ENCODE data around the gene LSAMP. TPM values are rescaled to one million over a fixed set of nuclear protein-coding genes. Genes with fewer than 3 reads are reported as not detected.

The LSAMP gene
- total RNA-seq, 1 experiment from 2014 or later = not detected

GRCh38 chr3:116039651-116039985 lies 405.7 kb downstream of the LSAMP start:
- Histone ChIP-seq H3K27me3 (replicated peaks; ENCODE audit: control insufficient read depth, insufficient read depth, low read length) (no peaks in the 10 kb centered on the region), H3K4me3 (ENCODE audit: low read depth, low read length) (no peak overlapping the region), H3K36me3 (ENCODE audit: control insufficient read depth, insufficient read depth, low read length) (no peaks in the 10 kb centered on the region), H3K9me3 (no peaks in the 10 kb centered on the region), H3K4me1 (no peaks in the 10 kb centered on the region)
- Mint-ChIP-seq H3K9me3 (ENCODE audit: unreplicated experiment) (no peaks in the 10 kb centered on the region), H3K36me3 (ENCODE audit: insufficient read depth, unreplicated experiment) (no peaks in the 10 kb centered on the region), H3K4me3 (ENCODE audit: unreplicated experiment) (no peak overlapping the region), H3K4me1 (ENCODE audit: low read depth, unreplicated experiment) (no peaks in the 10 kb centered on the region), H3K27me3 (ENCODE audit: insufficient read depth, unreplicated experiment) (no peaks in the 10 kb centered on the region), H3K27ac (ENCODE audit: unreplicated experiment) (no peak overlapping the region)
- no peak for DNase-seq
- no TSS peak for BruUV-seq (replicated peaks)
- intact Hi-C loops (cut with micrococcal nuclease; ENCODE audit: unreplicated experiment) = no loop called here
- ChIA-PET CTCF (no interaction called here), POLR2A (no interaction called here)
- TF ChIP-seq CTCF (IDR thresholded peaks at IDR 0.05; ENCODE audit: insufficient read depth in 1 of 2, low read depth in 1 of 2, low read length in 1 of 2, severe bottlenecking in 1 of 2, unreplicated experiment in 1 of 2) = no peak

GRCh38 chr3:116038968-116039650 lies 406.2 kb downstream of the LSAMP start:
- Mint-ChIP-seq H3K4me3 (ENCODE audit: unreplicated experiment) (no peak overlapping the region), H3K27me3 (ENCODE audit: insufficient read depth, unreplicated experiment) (no peaks in the 10 kb centered on the region), H3K36me3 (ENCODE audit: insufficient read depth, unreplicated experiment) (no peaks in the 10 kb centered on the region), H3K4me1 (ENCODE audit: low read depth, unreplicated experiment) (no peaks in the 10 kb centered on the region), H3K9me3 (ENCODE audit: unreplicated experiment) (no peaks in the 10 kb centered on the region), H3K27ac (ENCODE audit: unreplicated experiment) (no peak overlapping the region)
- no TSS peak for BruUV-seq (replicated peaks)
- no peak overlapping the region for H3K4me3 ChIP-seq (ENCODE audit: low read depth, low read length)
- ChIA-PET POLR2A (no interaction called here), CTCF (no interaction called here)
- intact Hi-C loops (cut with micrococcal nuclease; ENCODE audit: unreplicated experiment) = no loop called here
- no peaks in the 10 kb centered on the region for H3K27me3 ChIP-seq (replicated peaks; ENCODE audit: control insufficient read depth, insufficient read depth, low read length)
- no peaks in the 10 kb centered on the region for H3K9me3 ChIP-seq
- H3K36me3 ChIP-seq (ENCODE audit: control insufficient read depth, insufficient read depth, low read length) = no peaks in the 10 kb centered on the region
- H3K4me1 ChIP-seq = no peaks in the 10 kb centered on the region
- TF ChIP-seq CTCF (IDR thresholded peaks at IDR 0.05; ENCODE audit: insufficient read depth in 1 of 2, low read depth in 1 of 2, low read length in 1 of 2, severe bottlenecking in 1 of 2, unreplicated experiment in 1 of 2) = no peak
- DNase-seq = no peak

GRCh38 chr3:116037954-116038911 lies 407.1 kb downstream of the LSAMP start:
- H3K4me1 Mint-ChIP-seq (ENCODE audit: low read depth, unreplicated experiment) = no peaks in the 10 kb centered on the region
- POLR2A ChIA-PET = no interaction called here
- CTCF ChIA-PET = no interaction called here

More at GRCh38 chr3:116037954-116038911, 407.1 kb downstream of the LSAMP start:
- intact Hi-C loops (cut with micrococcal nuclease; ENCODE audit: unreplicated experiment) = no loop called here
- Mint-ChIP-seq H3K27ac (ENCODE audit: unreplicated experiment) (no peak overlapping the region), H3K9me3 (ENCODE audit: unreplicated experiment) (no peaks in the 10 kb centered on the region), H3K27me3 (ENCODE audit: insufficient read depth, unreplicated experiment) (no peaks in the 10 kb centered on the region), H3K36me3 (ENCODE audit: insufficient read depth, unreplicated experiment) (no peaks in the 10 kb centered on the region), H3K4me3 (ENCODE audit: unreplicated experiment) (no peak overlapping the region)
- no peaks in the 10 kb centered on the region for H3K27me3 ChIP-seq (replicated peaks; ENCODE audit: control insufficient read depth, insufficient read depth, low read length)
- no peak for DNase-seq
- H3K36me3 ChIP-seq (ENCODE audit: control insufficient read depth, insufficient read depth, low read length) = no peaks in the 10 kb centered on the region
- no peaks in the 10 kb centered on the region for H3K4me1 ChIP-seq
- H3K9me3 ChIP-seq = no peaks in the 10 kb centered on the region
- no TSS peak for BruUV-seq (replicated peaks)
- H3K4me3 ChIP-seq (ENCODE audit: low read depth, low read length) = no peak overlapping the region
- TF ChIP-seq CTCF (IDR thresholded peaks at IDR 0.05; ENCODE audit: insufficient read depth in 1 of 2, low read depth in 1 of 2, low read length in 1 of 2, severe bottlenecking in 1 of 2, unreplicated experiment in 1 of 2) = no peak

All from Caco-2 (cell line).